Measurements from ENCODE around the gene TUSC2.

DNA sequence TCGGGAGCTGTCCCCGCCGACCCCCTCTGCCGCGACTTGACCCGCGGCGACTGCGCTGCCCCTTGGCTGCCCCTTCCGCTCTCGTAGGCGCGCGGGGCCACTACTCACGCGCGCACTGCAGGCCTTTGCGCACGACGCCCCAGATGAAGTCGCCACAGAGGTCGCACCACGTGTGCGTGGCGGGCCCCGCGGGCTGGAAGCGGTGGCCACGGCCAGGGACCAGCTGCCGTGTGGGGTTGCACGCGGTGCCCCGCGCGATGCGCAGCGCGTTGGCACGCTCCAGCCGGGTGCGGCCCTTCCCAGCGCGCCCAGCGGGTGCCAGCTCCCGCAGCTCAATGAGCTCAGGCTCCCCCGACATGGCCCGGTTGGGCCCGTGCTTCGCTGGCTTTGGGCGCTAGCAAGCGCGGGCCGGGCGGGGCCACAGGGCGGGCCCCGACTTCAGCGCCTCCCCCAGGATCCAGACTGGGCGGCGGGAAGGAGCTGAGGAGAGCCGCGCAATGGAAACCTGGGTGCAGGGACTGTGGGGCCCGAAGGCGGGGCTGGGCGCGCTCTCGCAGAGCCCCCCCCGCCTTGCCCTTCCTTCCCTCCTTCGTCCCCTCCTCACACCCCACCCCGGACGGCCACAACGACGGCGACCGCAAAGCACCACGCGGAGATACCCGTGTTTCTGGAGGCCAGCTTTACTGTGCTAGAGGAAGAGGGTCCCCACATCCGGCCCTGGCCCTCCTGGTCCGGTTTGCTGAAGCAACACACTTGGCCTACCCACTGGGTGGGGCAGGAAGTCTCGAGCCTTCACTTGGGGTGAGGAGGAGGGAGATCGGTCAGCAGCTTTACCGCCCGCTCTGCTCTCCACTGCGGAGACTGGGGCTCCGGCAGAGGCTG is 12.7 kb upstream of the TUSC2 start, which contains the start of gene RASSF1:
- no peak for TF ChIP-seq CTCF (IDR thresholded peaks at IDR 0.05)
- peak in 1 of 3 donors; percentile 61 for TF ChIP-seq POLR2A (IDR thresholded peaks at IDR 0.05)
